NCI-H774 (cell line): ENCODE results near the gene SRCIN1.

ENCODE experiments used
- DNase-seq: peaks from one replicate; lab custom pipeline; 2025; lab: John Stamatoyannopoulos, UW

The SRCIN1 gene

GRCh38 chr17:38616361-38616760, 10.6 kb upstream of the SRCIN1 start:
- DNase-seq = no peak

- no peak for DNase-seq
Measured at GRCh38 chr17:38613981-38614779, 8.4 kb upstream of the SRCIN1 start.

GRCh38 chr17:38613525-38613980, 7.8 kb upstream of the SRCIN1 start:
- no peak for DNase-seq

- DNase-seq = no peak
Measured at GRCh38 chr17:38611872-38612376, 6.2 kb upstream of the SRCIN1 start.

- no peak for DNase-seq
Measured at GRCh38 chr17:38611070-38611786, 5.5 kb upstream of the SRCIN1 start.

GRCh38 chr17:38609280-38610031, 3.7 kb upstream of the SRCIN1 start:
- DNase-seq = no peak

- DNase-seq = peak; percentile 75
Measured at GRCh38 chr17:38608648-38609047, 2.9 kb upstream of the SRCIN1 start.

- DNase-seq = no peak
Measured at GRCh38 chr17:38606646-38607611, 1.2 kb upstream of the SRCIN1 start.

- no peak for DNase-seq
Measured at GRCh38 chr17:38605411-38605840, 326 bp downstream of the SRCIN1 start.

GRCh38 chr17:38604479-38605403, 1.0 kb downstream of the SRCIN1 start:
- no peak for DNase-seq

GRCh38 chr17:38603786-38604478, 1.8 kb downstream of the SRCIN1 start:
- DNase-seq = no peak

GRCh38 chr17:38602956-38603785, 2.6 kb downstream of the SRCIN1 start:
- no peak for DNase-seq

- no peak for DNase-seq
Measured at GRCh38 chr17:38602453-38602852, 3.3 kb downstream of the SRCIN1 start.

GRCh38 chr17:38601539-38602351, 4.0 kb downstream of the SRCIN1 start:
- peak; percentile 80 for DNase-seq

- no peak for DNase-seq
Measured at GRCh38 chr17:38600906-38601305, 4.8 kb downstream of the SRCIN1 start.

GRCh38 chr17:38600416-38600815, 5.3 kb downstream of the SRCIN1 start:
- DNase-seq = no peak

GRCh38 chr17:38599398-38599856, 6.3 kb downstream of the SRCIN1 start:
- no peak for DNase-seq
